GM21576 (cell line): ENCODE data around the gene COX7A2.

ENCODE experiments used
- ATAC-seq: cut with Tn5 transposase; IDR thresholded peaks from one replicate; pipeline ENCODE4 v1.9.1; 2021; ENCODE audit warnings: mild to moderate bottlenecking, moderate library complexity; ENCODE audit not compliant: unreplicated experiment

COX7A2 gene

GRCh38 chr6:75222261-75222660 is 21.3 kb downstream of the COX7A2 start:
- ATAC-seq = no peak

GRCh38 chr6:75221116-75221515 is 22.5 kb downstream of the COX7A2 start:
- ATAC-seq = no peak

- ATAC-seq = no peak
Observed at GRCh38 chr6:75220357-75220756, 23.2 kb downstream of the COX7A2 start.

GRCh38 chr6:75219263-75219662 is 24.3 kb downstream of the COX7A2 start:
- ATAC-seq = no peak

- no peak for ATAC-seq
Observed at GRCh38 chr6:75217193-75217592, 26.4 kb downstream of the COX7A2 start.

GRCh38 chr6:75215291-75215690 is 28.3 kb downstream of the COX7A2 start:
- no peak for ATAC-seq

GRCh38 chr6:75213732-75214131 is 29.9 kb downstream of the COX7A2 start:
- ATAC-seq = peak; percentile 44

- no peak for ATAC-seq
Observed at GRCh38 chr6:75213112-75213511, 30.5 kb downstream of the COX7A2 start.

- ATAC-seq = no peak
Observed at GRCh38 chr6:75211920-75212590, 31.5 kb downstream of the COX7A2 start.

- no peak for ATAC-seq
Observed at GRCh38 chr6:75210885-75211739, 32.5 kb downstream of the COX7A2 start.

- ATAC-seq = no peak
Observed at GRCh38 chr6:75209184-75209723, 34.3 kb downstream of the COX7A2 start.

GRCh38 chr6:75208298-75209183 is 35.1 kb downstream of the COX7A2 start:
- peak; percentile 71 for ATAC-seq

- no peak for ATAC-seq
Observed at GRCh38 chr6:75206576-75207342, 36.8 kb downstream of the COX7A2 start.

GRCh38 chr6:75205776-75206575 is 37.6 kb downstream of the COX7A2 start, which contains the start of gene COL12A1:
TSS of gene COL12A1 (minus strand) at chr6:75206053. CDS start at chr6:75202792, 3,261 bp downstream.
- no peak for ATAC-seq

- no peak for ATAC-seq
Observed at GRCh38 chr6:75204959-75205775, 38.4 kb downstream of the COX7A2 start.

GRCh38 chr6:75204217-75204958 is 39.2 kb downstream of the COX7A2 start:
- no peak for ATAC-seq

GRCh38 chr6:75203721-75204120 is 39.9 kb downstream of the COX7A2 start:
- no peak for ATAC-seq

GRCh38 chr6:75202676-75203131 is 40.9 kb downstream of the COX7A2 start:
- no peak for ATAC-seq
